PC-3 (cell line): ENCODE data around the gene LRP2. TPM values are rescaled to one million over a fixed set of nuclear protein-coding genes. Genes with fewer than 3 reads are reported as not detected.

Experiments used
- ATAC-seq: fragments of 200-7000 bp; cut with Tn5 transposase; 2 replicates; pipeline ENCODE4 v1.9.1; 2020; ENCODE audit warnings: mild to moderate bottlenecking, moderate library complexity
- BruUV-seq: library from RNA; stranded (reverse); fragments of 400-500 nt; replicated peaks from 2 replicates; lab custom pipeline; 2021; lab: Mats Ljungman, UMichigan
- CTCF ChIA-PET: fragments of 300-600 bp; sonication (Branson Sonifier 250); formaldehyde crosslinking; loops from one replicate; lab custom pipeline; 2022; ENCODE audit warnings: antibody characterized with exemption; lab: Charles Lee
- POLR2A ChIA-PET: fragments of 300-600 bp; sonication (Branson Sonifier 250); formaldehyde crosslinking; loops from one replicate; lab custom pipeline; 2022; ENCODE audit warnings: antibody characterized with exemption; ENCODE audit not compliant: unreplicated experiment; lab: Charles Lee
- DNase-seq: peaks from one replicate; pipeline ENCODE4 v3.0.0-alpha.2; 2015
- H2AFZ ChIP-seq: fragments of 300-600 bp; sonication (generic); 2 replicates; pipeline ENCODE4 v1.6.0; 2016; ENCODE audit warnings: antibody characterized with exemption, low read length
- H3F3A ChIP-seq: fragments of 300-600 bp; sonication (generic); one replicate; pipeline ENCODE4 v1.6.0; 2017; ENCODE audit warnings: antibody characterized with exemption, low read length, control low read depth, mild to moderate bottlenecking; ENCODE audit not compliant: unreplicated experiment
- H3K27ac ChIP-seq: fragments of 300-600 bp; sonication (generic); 2 replicates; pipeline ENCODE4 v1.5.1; 2016; ENCODE audit warnings: mild to moderate bottlenecking, low read length
- H3K27me3 ChIP-seq: fragments of 300-600 bp; sonication (generic); 2 replicates; pipeline ENCODE4 v1.6.1; 2016; ENCODE audit warnings: low read length, mixed read lengths
- H3K36me3 ChIP-seq: fragments of 300-600 bp; sonication (generic); 2 replicates; pipeline ENCODE4 v1.6.1; 2016; ENCODE audit warnings: low read depth, mixed run types, low read length, mixed read lengths
- H3K4me1 ChIP-seq: fragments of 300-600 bp; sonication (generic); 2 replicates; pipeline ENCODE4 v1.5.1; 2016; ENCODE audit warnings: low read length; ENCODE audit not compliant: insufficient read depth
- H3K4me2 ChIP-seq: fragments of 300-600 bp; sonication (generic); 2 replicates; pipeline ENCODE4 v1.6.0; 2016; ENCODE audit warnings: low read length
- H3K4me3 ChIP-seq: fragments of 300-600 bp; sonication (generic); 2 replicates; pipeline ENCODE4 v1.5.1; 2016; ENCODE audit warnings: mild to moderate bottlenecking, low read length, mixed read lengths
- H3K79me2 ChIP-seq: fragments of 300-600 bp; sonication (generic); 2 replicates; pipeline ENCODE4 v1.6.1; 2017; ENCODE audit warnings: low read length, mixed read lengths
- H3K9ac ChIP-seq: fragments of 300-600 bp; sonication (generic); 2 replicates; pipeline ENCODE4 v1.6.0; 2016; ENCODE audit warnings: mild to moderate bottlenecking, low read length
- H3K9me2 ChIP-seq: fragments of 300-600 bp; sonication (generic); replicated peaks from 2 replicates; pipeline ENCODE4 v1.6.1; 2016; ENCODE audit warnings: mixed run types, low read length, mixed read lengths
- H3K9me3 ChIP-seq: fragments of 300-600 bp; sonication (generic); 2 replicates; pipeline ENCODE4 v1.6.1; 2016; ENCODE audit warnings: low read length, mixed read lengths
- H4K20me1 ChIP-seq: fragments of 300-600 bp; sonication (generic); 2 replicates; pipeline ENCODE4 v1.6.1; 2016; ENCODE audit warnings: low read length, mixed read lengths
- CTCF ChIP-seq: fragments of 300-600 bp; sonication (generic); conservative IDR thresholded peaks from 2 replicates; pipeline ENCODE4 v1.5.1; 2017; ENCODE audit warnings: antibody characterized with exemption, low read depth, mild to moderate bottlenecking, low read length
- EZH2 ChIP-seq: fragments of 300-600 bp; sonication (generic); IDR thresholded peaks from one replicate; pipeline ENCODE4 v1.6.1; 2017; ENCODE audit warnings: antibody characterized with exemption, mild to moderate bottlenecking, low read length; ENCODE audit not compliant: unreplicated experiment
- EZH2phosphoT487 ChIP-seq: fragments of 300-600 bp; sonication (generic); IDR thresholded peaks from 2 replicates; pipeline ENCODE4 v1.6.1; 2018; ENCODE audit warnings: mild to moderate bottlenecking, antibody characterized with exemption, low read length, borderline replicate concordance
- intact Hi-C: fragments of 100-400 bp; cut with micrococcal nuclease; formaldehyde crosslinking; loops from 2 replicates; pipeline ENCODE4 v1.9.0; 2023
- total RNA-seq: library from RNA; depleted of rRNA; stranded (reverse); fragments of >200 nt; gene quantifications from 2 replicates; pipeline ENCODE4 v1.2.3, GENCODE V29; 2014

The LRP2 gene
- total RNA-seq, 1 experiment from 2014 or later: not detected

GRCh38 chr2:169349535-169349934, 12.8 kb downstream of the LRP2 start:
- ChIA-PET CTCF (no interaction called here), POLR2A (no interaction called here)
- Histone ChIP-seq H3K9me2 (no peaks in the 10 kb centered on the region), H3K79me2 (no peaks in the 10 kb centered on the region), H3K27ac (no peak overlapping the region), H3K27me3 (peaks cover 64% of the 10 kb centered on the region), H3K36me3 (no peaks in the 10 kb centered on the region), H3K9me3 (no peaks in the 10 kb centered on the region), H3F3A (no peaks in the 10 kb centered on the region), H3K9ac (no peak overlapping the region), H3K4me2 (no peak overlapping the region), H4K20me1 (no peaks in the 10 kb centered on the region), H3K4me3 (no peak overlapping the region), H2AFZ (no peak overlapping the region), H3K4me1 (no peaks in the 10 kb centered on the region)
- TF ChIP-seq EZH2 (no peak), EZH2phosphoT487 (no peak), CTCF (no peak)
- BruUV-seq: no TSS peak
- DNase-seq (no peak), ATAC-seq (no peak)
- intact Hi-C loops: no loop called here

GRCh38 chr2:169348321-169349024, 13.9 kb downstream of the LRP2 start:
- ChIA-PET POLR2A (no interaction called here), CTCF (no interaction called here)
- H3K9me2 ChIP-seq: no peaks in the 10 kb centered on the region
- no peaks in the 10 kb centered on the region for H4K20me1 ChIP-seq
- H3K27ac ChIP-seq: no peak overlapping the region
- H3K27me3 ChIP-seq: peaks cover 65% of the 10 kb centered on the region
- H3K4me3 ChIP-seq: no peak overlapping the region
- DNase-seq (no peak), ATAC-seq (no peak)
- no peak overlapping the region for H3K4me2 ChIP-seq
- H3K9ac ChIP-seq: no peak overlapping the region
- BruUV-seq: no TSS peak
- H3K79me2 ChIP-seq: no peaks in the 10 kb centered on the region
- TF ChIP-seq EZH2: no peak
- no peak for TF ChIP-seq EZH2phosphoT487
- TF ChIP-seq CTCF: no peak
- H3K36me3 ChIP-seq: no peaks in the 10 kb centered on the region
- no peak overlapping the region for H2AFZ ChIP-seq
- no peaks in the 10 kb centered on the region for H3K4me1 ChIP-seq
- intact Hi-C loops: no loop called here
- H3K9me3 ChIP-seq: no peaks in the 10 kb centered on the region
- no peaks in the 10 kb centered on the region for H3F3A ChIP-seq
